HG03469 (cell line): ENCODE results near the gene TAF5.
"Not testable (repeated sequence)": the region's sequence is repeated elsewhere in the genome, so short reads cannot be mapped to it uniquely, and the experiment has no call there.

Experiments
- ATAC-seq: cut with Tn5 transposase; IDR thresholded peaks from one replicate; pipeline ENCODE4 v1.9.1; 2021; ENCODE audit warnings: mild to moderate bottlenecking, moderate library complexity, moderate number of reproducible peaks; ENCODE audit not compliant: unreplicated experiment

The TAF5 gene

DNA sequence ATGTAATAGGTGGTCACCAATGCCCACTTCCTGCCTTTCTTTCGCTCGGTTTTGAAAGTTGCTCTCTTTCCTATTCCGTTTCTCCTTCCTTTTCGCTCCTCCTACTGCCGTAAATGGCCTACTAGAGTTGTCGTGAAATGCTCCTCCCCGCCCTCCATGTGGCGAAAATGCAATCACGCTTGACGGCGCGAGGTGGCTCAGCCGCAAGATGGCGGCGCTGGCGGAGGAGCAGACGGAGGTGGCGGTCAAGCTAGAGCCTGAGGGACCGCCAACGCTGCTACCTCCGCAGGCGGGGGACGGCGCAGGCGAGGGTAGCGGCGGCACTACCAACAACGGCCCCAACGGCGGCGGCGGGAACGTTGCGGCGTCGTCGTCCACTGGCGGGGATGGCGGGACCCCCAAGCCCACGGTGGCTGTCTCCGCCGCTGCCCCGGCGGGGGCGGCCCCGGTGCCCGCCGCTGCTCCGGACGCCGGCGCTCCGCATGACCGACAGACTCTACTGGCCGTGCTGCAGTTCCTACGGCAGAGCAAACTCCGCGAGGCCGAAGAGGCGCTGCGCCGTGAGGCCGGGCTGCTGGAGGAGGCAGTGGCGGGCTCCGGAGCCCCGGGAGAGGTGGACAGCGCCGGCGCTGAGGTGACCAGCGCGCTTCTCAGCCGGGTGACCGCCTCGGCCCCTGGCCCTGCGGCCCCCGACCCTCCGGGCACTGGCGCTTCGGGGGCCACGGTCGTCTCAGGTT lies at the start of gene TAF5:
TAF5 (plus strand) TSS at position 195 of the 737 bp plus-strand sequence; CDS start at position 209, 14 bp downstream.
- ATAC-seq = peak; percentile 39

GRCh38 chr10:103327906-103328305 lies 39.9 kb upstream of the TAF5 start:
- no peak for ATAC-seq

DNA sequence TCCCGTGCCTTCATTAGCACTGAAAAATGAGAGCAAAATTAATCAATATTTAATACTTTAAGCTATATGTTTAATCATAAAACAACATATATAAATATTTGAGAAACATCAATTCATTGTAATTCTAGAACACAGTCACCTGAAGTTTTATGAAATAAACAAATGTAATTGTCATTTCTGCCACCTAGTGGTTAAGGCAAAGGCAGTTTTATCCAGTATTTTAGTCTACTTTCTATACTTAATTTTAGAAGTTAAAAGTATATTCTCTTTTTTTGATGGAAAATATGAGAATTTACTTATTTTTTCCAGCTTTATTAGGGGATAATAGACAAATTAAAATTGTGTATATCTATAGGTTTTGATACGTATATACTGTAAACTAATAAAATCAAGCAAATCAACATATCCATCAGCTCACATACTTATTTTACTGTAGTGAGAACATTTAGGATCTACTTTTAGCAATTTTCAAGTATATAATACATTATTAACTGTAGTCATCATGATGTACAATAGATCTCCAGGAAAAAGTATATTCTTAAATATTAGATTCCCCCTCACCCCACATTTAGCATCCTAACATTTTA lies 33.7 kb upstream of the TAF5 start:
- ATAC-seq = no peak

DNA sequence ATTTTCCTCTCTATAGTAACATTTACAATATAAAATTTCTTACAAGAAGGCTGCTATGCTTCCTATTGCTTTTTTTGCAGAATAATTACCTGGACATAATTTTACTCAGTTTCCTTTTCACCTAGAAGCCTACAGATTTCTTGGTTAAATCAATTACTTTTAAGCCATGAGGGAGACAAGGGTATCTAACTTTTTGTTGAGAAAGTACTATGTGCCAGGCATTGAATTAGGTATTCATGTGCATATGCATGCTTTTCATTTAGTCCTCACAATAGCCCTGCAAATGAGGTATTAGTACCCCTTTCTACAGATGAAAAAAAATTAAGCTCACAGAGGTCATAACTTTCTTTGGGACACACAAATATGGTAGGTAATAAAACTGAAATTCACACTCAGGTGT lies 33.2 kb upstream of the TAF5 start:
- ATAC-seq = no peak

- ATAC-seq = no peak
Observed at GRCh38 chr10:103336370-103336769, 31.4 kb upstream of the TAF5 start.

DNA sequence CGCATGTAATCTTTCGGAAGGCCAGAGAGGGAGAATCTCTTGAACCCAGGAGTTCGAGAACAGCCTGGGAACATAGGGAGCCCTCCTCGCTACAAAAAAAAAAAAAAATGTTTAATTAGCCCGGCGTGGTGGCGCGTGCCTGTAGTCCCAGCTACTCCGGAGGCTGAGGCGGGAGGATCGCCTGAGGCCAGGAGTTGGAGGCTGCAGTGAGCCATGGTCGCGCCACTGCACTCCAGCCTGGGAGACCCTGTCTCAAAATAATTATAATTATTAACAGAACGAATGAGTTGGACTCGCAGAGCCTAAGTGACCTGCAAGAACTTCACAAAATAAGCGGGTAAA lies 17.6 kb upstream of the TAF5 start:
- no peak for ATAC-seq

GRCh38 chr10:103350517-103351260 lies 17.1 kb upstream of the TAF5 start, which contains the start of gene PCGF6:
TSS of gene PCGF6 (minus strand) at chr10:103351140. CDS start at chr10:103351066, 74 bp downstream.
- ATAC-seq = no peak

DNA sequence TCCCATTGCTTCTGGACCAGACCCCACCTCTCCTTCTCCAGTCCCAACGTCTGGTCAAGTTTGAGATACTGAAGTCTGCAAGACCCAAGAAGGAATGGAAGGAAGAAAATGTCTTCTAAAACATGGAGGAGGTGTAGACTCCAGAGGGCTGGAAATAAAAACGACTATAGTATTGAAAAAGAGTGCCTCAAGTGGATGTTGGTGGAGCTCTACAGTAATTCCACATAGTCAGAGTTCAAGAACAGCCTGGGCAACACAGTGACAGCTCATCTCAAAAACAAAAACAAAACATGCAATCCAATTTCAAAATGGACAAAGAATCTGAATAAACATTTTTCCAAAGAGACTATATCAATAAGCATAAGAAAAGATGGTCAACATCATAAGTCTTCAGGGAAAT lies 14.5 kb upstream of the TAF5 start:
- no peak for ATAC-seq

- ATAC-seq = not testable (repeated sequence)
Observed at GRCh38 chr10:103354567-103354966, 13.2 kb upstream of the TAF5 start.

GRCh38 chr10:103355906-103356599 lies 11.7 kb upstream of the TAF5 start:
- ATAC-seq = no peak

DNA sequence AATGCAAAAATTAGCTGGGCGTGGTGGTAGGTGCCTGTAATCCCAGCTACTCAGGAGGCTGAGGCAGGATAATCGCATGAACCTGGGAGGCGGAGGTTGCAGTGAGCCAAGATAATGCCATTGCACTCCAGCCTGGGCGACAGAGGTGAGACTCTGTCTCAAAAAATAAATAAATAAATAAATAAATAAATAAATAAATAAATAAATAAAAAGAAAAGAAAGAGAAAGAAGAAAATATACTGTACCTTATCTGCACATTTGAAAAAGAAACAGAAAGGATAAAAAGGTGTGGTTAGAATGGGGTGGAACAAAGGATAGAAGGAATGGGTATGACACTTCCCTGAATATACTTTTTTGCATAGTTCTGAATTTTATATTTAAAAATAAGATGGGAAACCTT lies 8.3 kb upstream of the TAF5 start:
- ATAC-seq = not testable (repeated sequence)

GRCh38 chr10:103360791-103361190 lies 7.0 kb upstream of the TAF5 start:
- not testable (repeated sequence) for ATAC-seq

DNA sequence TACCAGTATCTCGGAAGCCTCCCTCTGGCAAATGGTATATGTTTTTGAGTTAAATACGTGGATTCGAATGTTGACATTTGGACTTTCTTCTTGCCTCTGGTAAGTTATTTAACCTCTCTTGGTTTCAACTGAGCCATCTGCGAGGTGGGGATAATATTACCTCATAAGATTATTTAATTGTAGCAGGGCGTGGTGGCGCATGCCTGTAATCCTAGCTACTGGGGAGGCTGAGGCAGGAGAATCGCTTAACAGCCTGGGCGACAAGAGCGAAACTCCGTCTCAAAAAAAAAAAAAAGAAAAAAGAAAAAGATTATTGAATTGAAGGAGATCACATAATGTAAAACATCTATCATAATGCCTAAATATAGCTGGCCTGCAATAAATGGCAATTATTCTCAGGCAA lies 396 bp upstream of the TAF5 start:
- ATAC-seq = no peak

DNA sequence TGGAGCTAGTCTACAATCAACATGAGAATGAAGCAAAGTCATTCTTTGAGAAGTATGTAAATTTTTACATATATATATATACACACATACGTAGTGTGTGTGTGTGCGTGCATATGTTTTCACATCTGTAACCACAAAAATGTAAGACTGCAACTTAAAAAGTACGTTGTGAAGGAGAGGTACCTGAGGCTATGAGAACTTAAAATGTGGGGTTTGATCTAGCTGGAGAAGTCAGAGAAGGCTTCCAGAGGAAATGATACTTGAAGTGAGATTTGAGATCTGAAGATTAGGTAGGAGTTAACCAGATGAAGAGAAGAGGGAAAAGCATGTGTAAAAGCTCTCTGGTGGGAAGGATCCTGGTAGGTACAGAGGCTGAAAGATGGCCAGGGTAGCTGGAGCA lies 5.8 kb downstream of the TAF5 start:
- ATAC-seq = no peak

DNA sequence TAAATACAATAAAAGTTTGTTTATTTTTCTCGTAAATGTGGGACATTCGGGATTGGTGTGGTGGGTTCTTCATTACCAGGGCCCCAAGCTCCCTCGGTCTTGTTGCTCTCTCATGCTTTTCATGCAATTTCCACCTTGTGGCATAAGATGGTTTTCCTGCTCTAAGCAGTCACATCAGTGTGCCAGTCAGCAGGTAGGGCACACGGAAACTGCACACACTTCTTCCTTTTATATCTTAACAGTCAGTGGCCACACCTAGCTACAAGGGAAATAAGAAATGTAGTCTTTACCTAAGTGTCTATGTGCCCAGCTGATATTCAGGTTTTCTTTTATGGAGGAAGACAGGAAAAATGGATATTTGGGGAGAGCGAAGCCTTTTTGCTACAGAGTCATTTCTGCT lies 6.5 kb downstream of the TAF5 start:
- no peak for ATAC-seq

DNA sequence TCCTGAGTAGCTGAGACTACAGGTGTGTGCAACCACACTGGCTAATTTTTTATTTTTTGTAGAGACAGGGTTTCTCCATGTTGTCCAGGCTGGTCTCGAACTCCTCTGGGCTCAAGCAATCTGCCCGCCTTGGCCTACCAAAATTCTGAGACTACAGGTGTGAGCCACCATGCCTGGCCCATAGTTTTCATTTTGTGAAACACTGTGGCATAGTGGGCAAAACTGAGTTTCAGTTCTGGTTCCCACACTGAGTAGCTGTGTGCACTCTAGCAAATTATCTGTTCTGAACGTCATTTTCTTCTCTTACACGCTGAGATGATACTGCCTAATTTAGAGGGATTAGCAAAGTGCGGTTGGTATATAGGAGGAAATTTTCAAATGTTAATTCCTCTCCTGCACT lies 15.0 kb downstream of the TAF5 start:
- ATAC-seq = no peak

DNA sequence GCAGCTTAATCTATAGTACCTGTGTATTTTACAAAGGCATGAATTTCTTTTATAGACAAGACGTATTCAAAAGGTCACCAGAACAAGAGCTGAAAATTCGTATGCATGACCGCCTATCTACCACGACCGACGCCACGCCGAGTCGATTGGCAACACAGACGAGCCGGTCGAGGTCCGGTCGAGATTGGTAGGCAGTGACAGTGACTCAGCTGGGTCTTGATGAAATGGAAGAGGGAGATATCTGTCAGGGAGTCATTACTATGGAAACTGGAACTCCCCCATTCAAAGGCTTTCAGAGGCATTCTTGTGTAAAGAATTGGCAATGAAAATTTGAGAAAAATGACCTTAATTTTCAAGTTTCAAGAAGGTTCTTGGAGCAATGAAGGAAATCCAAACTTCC lies 26.4 kb downstream of the TAF5 start:
- ATAC-seq = no peak

GRCh38 chr10:103395754-103396066 lies 27.9 kb downstream of the TAF5 start:
- ATAC-seq = no peak

GRCh38 chr10:103396067-103396788 lies 28.5 kb downstream of the TAF5 start, which contains the start of the genes ATP5MK and PDCD11:
TSS of gene ATP5MK (minus strand) at chr10:103396475. CDS start at chr10:103392457, 4,018 bp downstream.
TSS of gene PDCD11 (plus strand) at chr10:103396626. CDS start at chr10:103398427, 1,801 bp downstream.
- peak; percentile 95 for ATAC-seq

DNA sequence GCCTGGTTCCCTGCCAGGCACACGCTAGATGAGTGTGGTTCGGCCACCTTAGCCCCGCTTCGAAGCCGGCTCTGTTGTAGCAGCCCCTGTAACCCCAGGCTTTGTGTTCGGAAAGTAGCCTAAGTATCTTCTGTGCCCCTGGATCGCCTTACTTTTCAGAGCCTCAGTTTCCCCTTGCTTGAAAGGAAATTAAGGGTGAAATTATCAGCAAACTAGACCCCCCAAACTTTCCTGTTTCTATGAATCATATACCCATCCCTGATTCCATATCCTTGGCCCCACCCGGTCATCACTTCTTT lies 29.0 kb downstream of the TAF5 start:
- ATAC-seq = no peak
